Activated B cell treated with CpG ODN at 0.5 μM for 24 hours (primary cell): Measurements from ENCODE around the gene TMX3. TPM values are rescaled to one million over a fixed set of nuclear protein-coding genes. Genes with fewer than 3 reads are reported as not detected.

Experiments
- ATAC-seq: fragments of 200-7000 bp; cut with Tn5 transposase; one replicate; pipeline ENCODE4 v1.10.0; 2021; ENCODE audit warnings: low read depth, mild to moderate bottlenecking, moderate library complexity
- CTCF ChIA-PET: fragments of 350-600 bp; sonication (Branson Sonifier 250); formaldehyde crosslinking; loops from one replicate; lab custom pipeline; 2021; ENCODE audit warnings: antibody characterized with exemption; lab: Charles Lee
- POLR2A ChIA-PET: fragments of 350-600 bp; sonication (Branson Sonifier 250); formaldehyde crosslinking; loops from one replicate; lab custom pipeline; 2021; ENCODE audit warnings: antibody characterized with exemption; lab: Charles Lee
- DNase-seq: peaks from one replicate; pipeline ENCODE4 v3.0.0; 2022
- H3K27ac Mint-ChIP-seq: one replicate; pipeline ENCODE4 v1.8.0; 2020; ENCODE audit warnings: mixed read lengths
- H3K27me3 Mint-ChIP-seq: one replicate; pipeline ENCODE4 v1.8.0; 2021; ENCODE audit warnings: mixed read lengths
- H3K36me3 Mint-ChIP-seq: one replicate; pipeline ENCODE4 v1.8.0; 2021; ENCODE audit warnings: low read depth, mixed read lengths
- H3K4me1 Mint-ChIP-seq: one replicate; pipeline ENCODE4 v1.8.0; 2021; ENCODE audit warnings: mixed read lengths
- H3K4me3 Mint-ChIP-seq: one replicate; pipeline ENCODE4 v1.8.0; 2020; ENCODE audit warnings: mild to moderate bottlenecking, mixed read lengths
- H3K9me3 Mint-ChIP-seq: one replicate; pipeline ENCODE4 v1.8.0; 2020; ENCODE audit warnings: mixed read lengths
- intact Hi-C: fragments of 100-400 bp; cut with micrococcal nuclease; formaldehyde crosslinking; loops from one replicate; pipeline ENCODE4 v1.15.1; 2024
- total RNA-seq: library from RNA; stranded (reverse); gene quantifications from 2 replicates; pipeline ENCODE4 v1.2.3, GENCODE V29; 2022
- TF ChIP-seq, protein P1 (sequence below): fragments of 200-600 bp; IDR thresholded peaks from one replicate; pipeline ENCODE4 v1.8.0; 2022; ENCODE audit warnings: antibody characterized with exemption, mild to moderate bottlenecking

TMX3 gene
- total RNA-seq, 1 donor from 2014 or later, result 59.9 TPM

DNA sequence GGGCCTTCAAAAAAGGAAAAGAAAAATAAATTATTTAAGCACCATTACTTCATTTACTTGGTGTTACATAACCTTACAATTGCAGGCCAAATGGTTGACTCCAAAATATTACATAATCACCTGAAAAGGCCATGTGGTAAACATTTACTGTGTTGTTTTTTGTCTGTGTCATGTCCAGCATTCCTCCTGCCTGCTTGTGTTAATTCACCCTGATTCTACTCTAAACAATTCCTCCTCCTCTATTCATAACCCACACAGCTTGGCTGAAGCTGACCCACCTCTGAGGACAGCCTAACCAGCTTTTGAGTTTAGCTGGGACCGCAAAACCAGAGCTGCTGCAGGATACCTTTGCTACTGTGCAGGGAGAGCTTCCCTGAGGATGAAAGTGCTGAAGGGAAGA lies 35.4 kb downstream of the TMX3 start:
- ATAC-seq (no peak), DNase-seq (no peak)
- no peak overlapping the region for H3K4me3 Mint-ChIP-seq
- H3K27me3 Mint-ChIP-seq, result no peaks in the 10 kb centered on the region
- CTCF ChIA-PET, result no interaction called here
- peaks cover 72% of the 10 kb centered on the region for H3K36me3 Mint-ChIP-seq
- intact Hi-C loops, result no loop called here
- no peak overlapping the region for H3K27ac Mint-ChIP-seq
- H3K4me1 Mint-ChIP-seq, result no peaks in the 10 kb centered on the region
- TF ChIP-seq, protein P1, sequence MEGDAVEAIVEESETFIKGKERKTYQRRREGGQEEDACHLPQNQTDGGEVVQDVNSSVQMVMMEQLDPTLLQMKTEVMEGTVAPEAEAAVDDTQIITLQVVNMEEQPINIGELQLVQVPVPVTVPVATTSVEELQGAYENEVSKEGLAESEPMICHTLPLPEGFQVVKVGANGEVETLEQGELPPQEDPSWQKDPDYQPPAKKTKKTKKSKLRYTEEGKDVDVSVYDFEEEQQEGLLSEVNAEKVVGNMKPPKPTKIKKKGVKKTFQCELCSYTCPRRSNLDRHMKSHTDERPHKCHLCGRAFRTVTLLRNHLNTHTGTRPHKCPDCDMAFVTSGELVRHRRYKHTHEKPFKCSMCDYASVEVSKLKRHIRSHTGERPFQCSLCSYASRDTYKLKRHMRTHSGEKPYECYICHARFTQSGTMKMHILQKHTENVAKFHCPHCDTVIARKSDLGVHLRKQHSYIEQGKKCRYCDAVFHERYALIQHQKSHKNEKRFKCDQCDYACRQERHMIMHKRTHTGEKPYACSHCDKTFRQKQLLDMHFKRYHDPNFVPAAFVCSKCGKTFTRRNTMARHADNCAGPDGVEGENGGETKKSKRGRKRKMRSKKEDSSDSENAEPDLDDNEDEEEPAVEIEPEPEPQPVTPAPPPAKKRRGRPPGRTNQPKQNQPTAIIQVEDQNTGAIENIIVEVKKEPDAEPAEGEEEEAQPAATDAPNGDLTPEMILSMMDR, result no peak
- POLR2A ChIA-PET, result no interaction called here
- H3K9me3 Mint-ChIP-seq, result no peaks in the 10 kb centered on the region

DNA sequence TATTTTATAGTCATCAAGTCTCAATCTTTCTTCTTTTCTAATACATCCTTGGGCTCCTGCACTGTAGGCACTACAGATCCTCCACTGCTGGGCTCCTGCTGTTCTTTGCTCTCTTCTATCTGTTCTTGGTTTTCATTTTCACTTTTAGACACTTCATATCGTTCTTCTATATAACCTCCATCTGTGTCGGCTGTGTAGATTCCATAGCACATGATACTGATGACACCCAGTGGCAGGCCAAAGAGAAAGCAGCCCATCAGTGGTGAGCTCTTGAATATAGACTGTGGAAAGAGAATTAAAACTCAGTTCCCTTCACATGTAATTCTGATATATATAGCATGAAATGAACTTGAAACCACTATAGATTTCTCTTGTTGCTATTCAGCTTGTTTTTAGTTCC lies 38.0 kb downstream of the TMX3 start:
- Mint-ChIP-seq H3K4me1 (no peaks in the 10 kb centered on the region), H3K9me3 (no peaks in the 10 kb centered on the region), H3K36me3 (peaks cover 64% of the 10 kb centered on the region), H3K4me3 (no peak overlapping the region), H3K27me3 (no peaks in the 10 kb centered on the region), H3K27ac (no peak overlapping the region)
- ATAC-seq (no peak), DNase-seq (no peak)
- TF ChIP-seq, protein P1, result no peak
- CTCF ChIA-PET, result no interaction called here
- intact Hi-C loops, result no loop called here
- POLR2A ChIA-PET, result no interaction called here

DNA sequence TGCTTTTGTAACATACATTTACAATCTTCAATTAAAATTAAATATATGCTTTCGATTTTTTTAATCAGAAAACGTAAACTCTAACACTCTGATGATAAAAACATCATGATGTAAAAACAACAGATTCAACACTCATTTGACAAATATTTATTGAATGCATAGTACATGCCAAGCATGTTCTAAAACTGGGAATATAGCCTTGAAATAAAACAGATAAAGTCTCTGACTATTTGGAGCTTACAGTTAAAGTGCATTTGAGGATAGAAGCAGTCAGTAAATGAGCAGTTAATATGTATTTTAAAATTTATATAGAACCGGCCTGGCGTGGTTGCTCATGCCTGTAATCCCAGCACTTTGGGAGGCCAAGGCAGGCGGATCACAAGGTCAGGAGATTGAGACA lies 47.8 kb downstream of the TMX3 start:
- ChIA-PET POLR2A (no interaction called here), CTCF (interaction anchor here (1.3 kb wide), 1 partner anchor 9 kb away, joined by 3 read pairs; no protein-coding TSS in a partner anchor)
- no peak overlapping the region for H3K4me3 Mint-ChIP-seq
- no peak for DNase-seq
- ATAC-seq, result no peak
- no peaks in the 10 kb centered on the region for H3K9me3 Mint-ChIP-seq
- peaks cover 2% of the 10 kb centered on the region for H3K27me3 Mint-ChIP-seq
- intact Hi-C loops, result no loop called here
- H3K27ac Mint-ChIP-seq, result no peak overlapping the region
- TF ChIP-seq, protein P1, result no peak
- H3K36me3 Mint-ChIP-seq, result no peaks in the 10 kb centered on the region
- H3K4me1 Mint-ChIP-seq, result peaks cover 5% of the 10 kb centered on the region

DNA sequence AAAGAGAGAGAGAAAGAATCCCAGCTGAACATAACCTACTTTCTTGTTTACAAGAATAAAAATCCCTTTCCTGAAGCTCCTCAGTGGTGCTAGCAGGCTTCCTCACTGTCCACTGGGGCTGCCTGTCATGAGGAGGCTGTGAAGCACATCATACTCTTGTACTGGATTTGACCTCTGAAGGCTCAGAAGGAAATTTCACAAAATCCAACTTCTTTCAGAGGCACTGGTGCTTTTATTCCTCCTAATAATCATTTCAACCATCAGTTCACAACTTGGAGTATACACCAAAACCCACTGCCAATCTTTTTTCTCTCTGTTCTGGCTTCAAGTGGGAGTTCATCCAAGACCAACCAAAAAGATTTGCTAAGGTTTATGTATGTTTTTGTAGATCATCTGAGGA lies 48.5 kb downstream of the TMX3 start:
- H3K36me3 Mint-ChIP-seq, result no peaks in the 10 kb centered on the region
- TF ChIP-seq, protein P1, result no peak
- no peak overlapping the region for H3K4me3 Mint-ChIP-seq
- no peaks in the 10 kb centered on the region for H3K9me3 Mint-ChIP-seq
- intact Hi-C loops, result no loop called here
- DNase-seq (no peak), ATAC-seq (no peak)
- H3K4me1 Mint-ChIP-seq, result peaks cover 5% of the 10 kb centered on the region
- H3K27ac Mint-ChIP-seq, result no peak overlapping the region
- peaks cover 2% of the 10 kb centered on the region for H3K27me3 Mint-ChIP-seq
- CTCF ChIA-PET, result no interaction called here
- POLR2A ChIA-PET, result no interaction called here

DNA sequence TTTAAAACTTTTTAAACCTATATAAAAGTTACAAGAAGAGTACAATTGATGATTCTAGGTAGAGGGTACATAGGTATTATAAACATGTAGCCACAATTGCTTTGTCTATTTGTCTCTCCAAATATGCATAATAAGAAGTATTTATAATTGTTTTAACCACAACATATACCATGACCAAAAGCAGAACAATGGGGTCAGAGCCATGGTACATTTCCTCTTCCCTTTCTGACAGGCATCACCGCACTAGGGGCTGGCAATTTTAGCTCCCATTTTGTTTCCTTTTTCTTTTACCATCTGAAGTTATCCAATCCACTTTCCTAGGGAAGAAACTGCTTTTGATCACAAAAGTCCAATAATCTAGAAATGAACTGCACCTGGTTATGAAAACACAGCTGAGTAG lies 49.3 kb downstream of the TMX3 start:
- CTCF ChIA-PET, result no interaction called here
- DNase-seq (no peak), ATAC-seq (no peak)
- Mint-ChIP-seq H3K4me1 (peaks cover 5% of the 10 kb centered on the region), H3K9me3 (no peaks in the 10 kb centered on the region), H3K4me3 (no peak overlapping the region), H3K36me3 (no peaks in the 10 kb centered on the region), H3K27me3 (peaks cover 2% of the 10 kb centered on the region), H3K27ac (no peak overlapping the region)
- intact Hi-C loops, result no loop called here
- POLR2A ChIA-PET, result no interaction called here
- TF ChIP-seq, protein P1, result no peak
